Lung (tissue), 12 donors: ENCODE measurements around the gene CACNA1C. TPM values are rescaled to one million over a fixed set of nuclear protein-coding genes. Genes with fewer than 3 reads are reported as not detected.

Experiments used
- ATAC-seq: fragments of 200-7000 bp; cut with Tn5 transposase; one replicate; pipeline ENCODE4 v1.9.1; 2020; ENCODE audit warnings: moderate number of reproducible peaks; ENCODE audit not compliant: insufficient read depth, low FRiP score
- DNase-seq, 3 donors: peaks; one replicate each; pipeline ENCODE4 v3.0.0-alpha.2; 2013 to 2017
- H3K27ac ChIP-seq, 2 donors: one replicate each; pipeline ENCODE4 v1.5.1; 2013; ENCODE audit warnings: mild to moderate bottlenecking in 2 of 2, moderate library complexity in 2 of 2, control low read depth in 1 of 2, inconsistent platforms in 1 of 2, low read depth in 1 of 2, low read length in 1 of 2
- H3K27me3 ChIP-seq, 3 donors: one replicate each; pipeline ENCODE4 v1.5.1; 2013; ENCODE audit warnings: low read length in 2 of 3; ENCODE audit not compliant: control insufficient read depth in 3 of 3, insufficient read depth in 3 of 3
- H3K36me3 ChIP-seq, 4 donors: one replicate each; pipeline ENCODE4 v1.5.1; 2013; ENCODE audit warnings: low read length in 4 of 4, mild to moderate bottlenecking in 1 of 4, moderate library complexity in 1 of 4; ENCODE audit not compliant: control insufficient read depth in 4 of 4, insufficient read depth in 4 of 4
- H3K4me1 ChIP-seq, 5 donors: one replicate each; pipeline ENCODE4 v1.5.1; 2013; ENCODE audit warnings: low read length in 5 of 5, mild to moderate bottlenecking in 2 of 5, moderate library complexity in 1 of 5; ENCODE audit not compliant: control insufficient read depth in 5 of 5, insufficient read depth in 5 of 5
- H3K4me3 ChIP-seq: one replicate; pipeline ENCODE4 v1.5.1; 2013; ENCODE audit warnings: mild to moderate bottlenecking, control low read depth, moderate library complexity
- H3K9ac ChIP-seq, 2 donors: one replicate each; pipeline ENCODE4 v1.5.1; 2013; ENCODE audit warnings: low read length in 2 of 2, control low read depth in 1 of 2; ENCODE audit not compliant: insufficient read depth in 1 of 2
- H3K9me3 ChIP-seq, 4 donors: one replicate each; pipeline ENCODE4 v1.5.1; 2013; ENCODE audit warnings: low read length in 3 of 4, mild to moderate bottlenecking in 1 of 4, moderate library complexity in 1 of 4; ENCODE audit not compliant: control insufficient read depth in 4 of 4, insufficient read depth in 3 of 4
- CTCF ChIP-seq: IDR thresholded peaks from 2 replicates; pipeline ENCODE4 v1.5.1; 2012; ENCODE audit warnings: mild to moderate bottlenecking; ENCODE audit errors: control extremely low read depth, extremely low read depth
- WGBS, 2 donors: extraction: QIAGEN DNeasy Blood & Tissue Kit; methylation state at CpG; one replicate each; pipeline ENCODE4 v1.1.7; 2013; 5-methylcytosine and 5-hydroxymethylcytosine counted together
- polyA plus RNA-seq, 2 donors: library from polyadenylated mRNA; stranded (reverse); fragments of 200-250 nt; gene quantifications; one replicate each; pipeline ENCODE4 v1.2.1, GENCODE V29; 2013
- total RNA-seq, 2 donors: library from RNA; depleted of rRNA in 1 of 2; stranded (reverse); fragments of >200 nt in 1 of 2; gene quantifications; one replicate each; pipeline ENCODE4 v1.2.1, GENCODE V29; 2014 to 2021
- donor health status: control.
- donor health status: control.
- donor health status: Bipolar disorder and iron deficiency.
- donor health status: healthy.
- donor health status: DM: yes; HTN: yes; CAD: no.

Gene CACNA1C
- total and polyA plus RNA-seq, 4 donors: 3.2 to 17.5 (median 7.5) TPM

DNA sequence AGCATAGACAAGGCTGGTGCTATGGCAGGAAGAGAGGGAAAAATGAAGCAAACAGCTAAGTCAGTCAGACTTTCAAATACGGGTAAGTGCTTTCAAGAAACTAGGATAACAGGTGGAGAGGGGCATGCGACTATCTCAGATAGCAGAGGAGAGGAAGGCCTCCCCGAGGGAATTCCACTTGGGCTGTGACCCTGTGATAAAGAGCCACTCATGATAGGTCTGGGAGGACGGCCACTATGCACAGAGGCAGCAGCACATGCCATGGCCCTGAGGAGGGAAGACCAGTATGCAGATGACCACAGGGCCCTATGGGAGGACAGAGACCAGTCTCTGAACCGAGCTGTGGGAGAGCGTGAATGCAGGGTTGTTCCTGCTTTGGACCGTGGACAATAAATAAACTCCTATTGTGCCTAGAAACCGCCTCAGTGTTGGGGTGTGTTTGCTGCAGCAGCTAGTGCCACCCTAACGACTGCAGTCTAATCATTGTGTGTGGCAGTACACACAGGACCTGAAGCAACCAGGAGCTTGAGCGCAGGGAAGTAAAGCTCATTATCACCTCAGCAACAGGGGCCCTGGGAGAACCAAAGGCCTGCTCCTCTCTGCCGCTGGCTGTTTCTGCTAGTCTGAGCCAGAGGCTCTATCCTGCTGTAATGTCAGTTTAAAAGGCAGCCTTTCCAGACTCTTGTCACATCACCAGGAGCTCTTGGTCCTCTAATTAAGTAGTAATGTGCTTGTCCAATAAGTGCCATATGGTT, 119.1 kb downstream of the CACNA1C start:
- no peak for TF ChIP-seq CTCF
- Histone ChIP-seq H3K4me3 (no peak overlapping the region), H3K4me1 (peaks cover 0 to 28% (median 6%) of the 10 kb centered on the region in 5 donors), H3K27ac (peak overlapping the region in 1 of 2 donors; percentile 58), H3K9me3 (peaks cover 0 to 8% (median 4%) of the 10 kb centered on the region in 4 donors), H3K9ac (no peak overlapping the region), H3K27me3 (peaks cover 0 to 3% (median 0%) of the 10 kb centered on the region in 3 donors), H3K36me3 (peaks cover 0 to 4% (median 0%) of the 10 kb centered on the region in 4 donors)
- ATAC-seq (no peak), DNase-seq (peak in 1 of 3 donors; percentile 17)
- 78 to 89% methylated on average over 11 of the region's 11 CpGs for WGBS, 2 donors

DNA sequence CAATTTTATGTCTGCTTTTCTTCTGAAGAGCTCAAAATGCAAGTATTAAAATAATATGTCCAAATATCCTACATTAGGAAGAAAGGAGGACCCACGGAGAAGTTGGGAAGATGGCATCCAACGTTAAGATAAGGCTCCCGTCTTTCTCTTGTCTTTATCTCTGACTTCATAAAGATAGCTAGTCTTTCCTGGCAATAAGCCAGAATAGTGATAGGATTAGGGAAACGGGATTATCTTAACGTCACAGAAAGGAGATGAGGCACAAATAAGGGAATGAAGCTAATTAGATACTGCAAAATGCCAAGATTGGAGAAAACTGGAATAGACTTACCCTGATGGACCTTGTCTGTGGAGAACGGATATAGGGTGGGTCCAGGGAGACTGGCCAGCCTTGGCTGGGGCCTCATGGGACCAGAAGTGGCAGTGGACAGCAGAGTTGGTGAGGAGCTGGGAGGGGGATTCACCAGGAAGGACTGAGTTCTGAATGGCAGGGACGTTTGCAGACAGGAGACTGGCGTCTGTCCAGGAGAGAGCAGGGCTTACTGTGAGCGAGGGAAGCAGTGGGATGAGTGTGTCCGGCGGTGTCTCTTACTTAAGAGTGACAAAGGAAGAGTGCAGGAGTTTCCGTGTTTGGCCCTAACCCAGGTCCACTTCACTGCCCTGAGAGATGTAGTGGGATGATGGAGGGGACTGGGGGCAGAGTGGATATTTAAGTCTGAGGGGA, 119.9 kb downstream of the CACNA1C start:
- ATAC-seq: no peak
- peaks cover 0 to 3% (median 0%) of the 10 kb centered on the region in 3 donors for H3K27me3 ChIP-seq
- no peak overlapping the region for H3K9ac ChIP-seq
- peak; percentile 23 to 44 (median 34) for DNase-seq
- peak overlapping the region in 1 of 2 donors; percentile 76 for H3K27ac ChIP-seq
- no peak overlapping the region for H3K4me3 ChIP-seq
- no peaks in the 10 kb centered on the region for H3K36me3 ChIP-seq
- 58 to 76% methylated on average over 12 of the region's 12 CpGs for WGBS, 2 donors
- TF ChIP-seq CTCF: no peak
- peaks cover 0 to 3% (median under 1%) of the 10 kb centered on the region in 4 donors for H3K9me3 ChIP-seq
- peaks cover 0 to 28% (median 6%) of the 10 kb centered on the region in 5 donors for H3K4me1 ChIP-seq

DNA sequence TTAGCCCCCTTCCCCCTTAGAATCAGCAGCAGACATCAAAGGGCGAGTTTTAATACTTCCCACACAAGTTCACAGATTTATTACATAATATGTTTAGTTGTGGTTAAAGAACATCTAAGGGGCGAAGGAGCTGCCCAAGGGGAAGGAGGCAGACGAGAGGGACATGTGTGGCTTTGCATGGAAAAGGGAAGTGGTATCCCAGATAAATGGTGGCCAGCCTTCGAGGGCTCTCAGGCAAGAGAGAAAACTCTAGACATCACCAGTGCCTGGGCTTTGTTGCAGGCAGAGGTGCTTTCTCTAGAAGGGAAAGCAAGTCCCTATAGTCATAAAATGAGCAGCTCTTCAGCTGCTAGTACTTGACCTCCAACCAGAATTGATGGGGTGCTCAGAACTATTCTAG, 121.2 kb downstream of the CACNA1C start:
- H3K4me1 ChIP-seq: peaks cover 0 to 31% (median 6%) of the 10 kb centered on the region in 5 donors
- peaks cover 0 to 3% (median 0%) of the 10 kb centered on the region in 3 donors for H3K27me3 ChIP-seq
- peaks cover 0 to 3% (median 0%) of the 10 kb centered on the region in 4 donors for H3K9me3 ChIP-seq
- WGBS, 2 donors: 30 to 43% methylated on average over 4 of the region's 4 CpGs
- no peak overlapping the region for H3K9ac ChIP-seq
- H3K4me3 ChIP-seq: no peak overlapping the region
- DNase-seq: no peak
- TF ChIP-seq CTCF: no peak
- no peak for ATAC-seq
- H3K27ac ChIP-seq: peak overlapping the region in 1 of 2 donors; percentile 76
- H3K36me3 ChIP-seq: no peaks in the 10 kb centered on the region
